K562 (cell line): ENCODE data around the gene OR5H2. TPM values are rescaled to one million over a fixed set of nuclear protein-coding genes. Genes with fewer than 3 reads are reported as not detected.

Experiments
- ATAC-seq: fragments of 200-7000 bp; cut with Tn5 transposase; 3 replicates; pipeline ENCODE4 v1.9.1; 2020; ENCODE audit warnings: moderate library complexity
- BruUV-seq: library from RNA; stranded (reverse); fragments of 400-500 nt; replicated peaks from 2 replicates; lab custom pipeline; 2021; lab: Mats Ljungman, UMichigan
- CTCF ChIA-PET: fragments of 300-600 bp; formaldehyde crosslinking; extraction: SDS; loops from one replicate; lab custom pipeline; 2021; ENCODE audit warnings: low intra/inter-chr PET ratio; lab: Yijun Ruan, JAX
- POLR2A ChIA-PET: fragments of 300-600, 350-650 bp; sonication (Branson Sonifier 250); formaldehyde crosslinking; extraction: SDS; loops from one replicate; lab custom pipeline; 2021; ENCODE audit warnings: antibody characterized with exemption, inconsistent platforms; lab: Yijun Ruan, JAX
- DNase-seq, 4 experiments: peaks; one replicate each; pipeline versions ENCODE4 v3.0.0 to v3.0.0-alpha.2; 2011 to 2018; ENCODE audit warnings: low spot score in 3 of 4, mixed read lengths in 3 of 4; ENCODE audit errors: extremely low read depth in 1 of 4
- FAIRE-seq: peaks from 2 replicates; lab custom pipeline; 2011; peaks lifted over from hg19 to GRCh38; lab: Jason Lieb, UNC
- H2AFZ ChIP-seq: 2 replicates; pipeline ENCODE4 v1.6.0; 2011; ENCODE audit warnings: low read depth, low read length, control low read depth, inconsistent platforms
- H3K27ac ChIP-seq: fragments of 200-600 bp; 3 replicates; pipeline ENCODE4 v1.8.0; 2011; ENCODE audit warnings: low read depth, mild to moderate bottlenecking, control low read depth, inconsistent platforms, low read length, moderate library complexity, mixed read lengths; ENCODE audit errors: extremely low read depth
- H3K27me3 ChIP-seq, 2 experiments: fragments of 300-600 bp in 1 of 2; 2 replicates in 1 of 2; 3 replicates in 1 of 2; pipeline versions ENCODE4 v1.6.0 to v1.8.0; 2011; ENCODE audit warnings: inconsistent platforms in 2 of 2, low read length in 2 of 2, mild to moderate bottlenecking in 1 of 2, mixed read lengths in 1 of 2, moderate library complexity in 1 of 2; ENCODE audit not compliant: control insufficient read depth in 2 of 2, insufficient read depth in 2 of 2
- H3K36me3 ChIP-seq: fragments of 300-600 bp; 3 replicates; pipeline ENCODE4 v1.8.0; 2011; ENCODE audit warnings: mild to moderate bottlenecking, low read length, inconsistent platforms; ENCODE audit not compliant: control insufficient read depth, insufficient read depth
- H3K4me1 ChIP-seq, 2 experiments: fragments of 200-600 bp in 1 of 2; replicated peaks in 1 of 2; 2 replicates in 1 of 2; 3 replicates in 1 of 2; pipeline versions ENCODE4 v1.5.1 to v1.8.0; 2011; ENCODE audit warnings: inconsistent platforms in 2 of 2, low read length in 2 of 2, mild to moderate bottlenecking in 1 of 2, mixed read lengths in 1 of 2, moderate library complexity in 1 of 2; ENCODE audit not compliant: control insufficient read depth in 2 of 2, insufficient read depth in 2 of 2
- H3K4me2 ChIP-seq: 2 replicates; pipeline ENCODE4 v1.6.1; 2011; ENCODE audit warnings: low read length, control low read depth, inconsistent platforms, mixed read lengths; ENCODE audit not compliant: insufficient read depth
- H3K4me3 ChIP-seq: fragments of 200-600 bp; sonication (generic), shearing (Covaris generic); 2 replicates; pipeline ENCODE4 v1.5.1; 2016; ENCODE audit warnings: control low read depth, inconsistent platforms
- H3K79me2 ChIP-seq: fragments of 200-600 bp; 3 replicates; pipeline ENCODE4 v1.8.0; 2011; ENCODE audit warnings: low read length, inconsistent platforms; ENCODE audit not compliant: control insufficient read depth, insufficient read depth
- H3K9ac ChIP-seq, 2 experiments: 2 replicates each; pipeline versions ENCODE4 v1.6.0 to v1.6.1; 2011; ENCODE audit warnings: low read depth in 2 of 2, low read length in 2 of 2, control low read depth in 1 of 2, inconsistent platforms in 1 of 2, mild to moderate bottlenecking in 1 of 2, mixed read lengths in 1 of 2; ENCODE audit not compliant: insufficient read depth in 1 of 2
- H3K9me1 ChIP-seq: one replicate; pipeline ENCODE4 v1.6.0; 2011; ENCODE audit warnings: inconsistent platforms, mild to moderate bottlenecking, low read length, moderate library complexity; ENCODE audit not compliant: control insufficient read depth, insufficient read depth
- H3K9me3 ChIP-seq: replicated peaks from 2 replicates; pipeline ENCODE4 v1.5.1; 2011; ENCODE audit warnings: low read depth, low read length, inconsistent platforms; ENCODE audit not compliant: control insufficient read depth, insufficient read depth
- H4K20me1 ChIP-seq: replicated peaks from 2 replicates; pipeline ENCODE4 v1.6.1; 2011; ENCODE audit warnings: low read length, inconsistent platforms, mixed read lengths; ENCODE audit not compliant: control insufficient read depth, insufficient read depth
- BCOR ChIP-seq: fragments of 450-650 bp; IDR thresholded peaks from 2 replicates; pipeline ENCODE4 v1.6.1; 2016
- CBX2 ChIP-seq: fragments of 200-600 bp; sonication (generic); IDR thresholded peaks from one replicate; pipeline ENCODE4 v1.6.1; 2012; ENCODE audit warnings: mild to moderate bottlenecking, low read length, inconsistent platforms; ENCODE audit not compliant: insufficient read depth, poor library complexity, severe bottlenecking
- DDX20 ChIP-seq: fragments of 450-650 bp; IDR thresholded peaks from 2 replicates; pipeline ENCODE4 v1.6.1; 2016; ENCODE audit warnings: missing genetic modification characterization, low read depth, mild to moderate bottlenecking, missing compliant biosample characterization, moderate library complexity
- HDAC1 ChIP-seq, 2 experiments: fragments of 450-650 bp; IDR thresholded peaks; 2 replicates each; pipeline ENCODE4 v1.6.1; 2016 to 2017; ENCODE audit warnings: inconsistent platforms in 1 of 2, mild to moderate bottlenecking in 1 of 2, moderate library complexity in 1 of 2
- MAFF ChIP-seq: IDR thresholded peaks from 2 replicates; pipeline ENCODE4 v1.6.1; 2012; ENCODE audit warnings: low read length, improper control_type of control experiment
- RBM17 ChIP-seq: fragments of 200-400 bp; formaldehyde crosslinking; IDR thresholded peaks from 2 replicates; pipeline ENCODE4 v1.6.1; 2017; ENCODE audit warnings: low read depth, mild to moderate bottlenecking, low read length, borderline replicate concordance
- RBM25 ChIP-seq: fragments of 200-400 bp; formaldehyde crosslinking; IDR thresholded peaks from 2 replicates; pipeline ENCODE4 v1.6.1; 2018; ENCODE audit warnings: low read length, low read depth, moderate library complexity; ENCODE audit not compliant: severe bottlenecking
- RCOR1 ChIP-seq, 2 experiments: IDR thresholded peaks; 2 replicates each; pipeline ENCODE4 v1.6.1; 2012; ENCODE audit warnings: low read depth in 2 of 2, low read length in 2 of 2, borderline replicate concordance in 1 of 2, improper control_type of control experiment in 1 of 2
- SMAD3 ChIP-seq: fragments of 450-650 bp; formaldehyde crosslinking; conservative IDR thresholded peaks from 2 replicates; pipeline ENCODE4 v1.4.0; 2020; ENCODE audit warnings: mild to moderate bottlenecking
- SMARCA5 ChIP-seq: fragments of 450-650 bp; IDR thresholded peaks from 2 replicates; pipeline ENCODE4 v1.6.1; 2016
- ZNF143 ChIP-seq: sonication (generic); formaldehyde crosslinking; IDR thresholded peaks from 2 replicates; pipeline ENCODE4 v1.9.0; 2022; ENCODE audit warnings: mild to moderate bottlenecking, missing genetic modification reagents
- ZNF75A ChIP-seq: fragments of 450-650 bp; formaldehyde crosslinking; IDR thresholded peaks from 2 replicates; pipeline ENCODE4 v1.4.0; 2020; ENCODE audit warnings: mild to moderate bottlenecking
- whole genome bisulfite sequencing: fragments of 100-300 bp; shearing (Covaris generic); methylation state at CpG from one replicate; pipeline ENCODE4 v1.1.6; 2016; ENCODE audit warnings: low coverage, mixed read lengths; ENCODE audit not compliant: insufficient coverage; ENCODE audit errors: missing lambda C conversion rate; 5-methylcytosine and 5-hydroxymethylcytosine counted together
- in situ Hi-C: fragments of 300-500 bp; cut with MboI; formaldehyde crosslinking; loops from 4 replicates; pipeline ENCODE4 v1.15.0; 2018; ENCODE audit warnings: inconsistent platforms, mixed read lengths
- intact Hi-C: fragments of 100-400 bp; cut with micrococcal nuclease; formaldehyde crosslinking; loops from 2 replicates; pipeline ENCODE4 v1.14.2; 2022
- polyA plus RNA-seq, 8 experiments: library from polyadenylated mRNA; depleted of rRNA in 4 of 8; stranded (reverse) in 5 of 8; unstranded in 3 of 8; fragments of >200 nt; fragmentation: Nextera tagmentation in 2 of 8; fragmentation: Illumina TruSeq in 1 of 8; extraction: Ambion mirVana in 2 of 8; extraction: Trizol in 1 of 8; gene quantifications; 2 replicates each; pipeline versions ENCODE4 v1.2.1 to v1.2.3, GENCODE V29; 2011 to 2014; ENCODE audit warnings: inconsistent platforms in 1 of 8, missing spikeins in 1 of 8
- total RNA-seq, 7 experiments: library from RNA; depleted of rRNA in 6 of 7; stranded (reverse); fragments of >200 nt in 6 of 7; fragmentation: Illumina TruSeq in 2 of 7; extraction: Trizol in 2 of 7; gene quantifications; 2 replicates each; pipeline versions ENCODE4 v1.2.1 to v1.2.3, GENCODE V29; 2011 to 2021; ENCODE audit warnings: low replicate concordance in 1 of 7
- TF ChIP-seq, protein P1 (sequence below): sonication (generic); formaldehyde crosslinking; IDR thresholded peaks from 2 replicates; pipeline ENCODE4 v1.8.0; 2023; ENCODE audit warnings: mild to moderate bottlenecking, missing genetic modification reagents
- TF ChIP-seq, protein P2 (sequence below): IDR thresholded peaks from 2 replicates; pipeline ENCODE4 v1.6.1; 2011; ENCODE audit not compliant: insufficient read length; ENCODE audit errors: extremely low read depth
- TF ChIP-seq, protein P3 (sequence below): sonication (generic); formaldehyde crosslinking; IDR thresholded peaks from 2 replicates; pipeline ENCODE4 v1.5.0; 2020; ENCODE audit warnings: missing genetic modification reagents
- TF ChIP-seq, protein P4 (sequence below): fragments of 200-400 bp; formaldehyde crosslinking; IDR thresholded peaks from 2 replicates; pipeline ENCODE4 v1.6.1; 2017; ENCODE audit warnings: mild to moderate bottlenecking, low read depth, low read length, moderate library complexity

Gene OR5H2
- total and polyA plus RNA-seq, 9 of the 15 experiments (the other 6 are each of a cell fraction or from before 2014, with no cell fraction given), result not detected

DNA sequence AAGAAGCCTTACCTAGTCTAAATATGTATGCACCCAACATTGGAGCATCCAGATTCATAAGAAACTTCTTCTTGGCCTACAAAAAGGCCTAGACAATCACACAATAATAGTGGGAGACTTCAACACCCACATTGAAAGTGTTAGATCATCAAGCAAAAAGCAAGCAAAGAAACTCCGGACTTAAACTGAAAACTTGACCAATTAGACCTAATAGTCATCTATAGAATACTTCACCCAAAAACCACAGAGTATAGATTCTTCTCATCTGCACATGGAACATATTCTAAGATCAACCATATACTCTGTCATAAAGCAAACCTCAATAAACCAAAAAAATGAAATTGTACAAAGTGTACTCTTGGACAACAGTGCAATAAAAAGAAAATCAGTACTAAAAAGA, 49.0 kb downstream of the OR5H2 start:
- Histone ChIP-seq H3K4me1 (no peaks in the 10 kb centered on the region), H3K36me3 (no peaks in the 10 kb centered on the region), H3K27ac (no peak overlapping the region), H3K4me3 (no peak overlapping the region), H3K4me2 (no peak overlapping the region), H2AFZ (no peak overlapping the region), H3K9me1 (no peaks in the 10 kb centered on the region), H3K9me3 (no peaks in the 10 kb centered on the region), H3K9ac (no peak overlapping the region), H3K27me3 (no peaks in the 10 kb centered on the region), H3K79me2 (no peaks in the 10 kb centered on the region), H4K20me1 (no peaks in the 10 kb centered on the region)
- POLR2A ChIA-PET, result no interaction called here
- CTCF ChIA-PET, result no interaction called here
- no peak for ATAC-seq
- FAIRE-seq, result no peak
- no peak for TF ChIP-seq ZNF75A (CRISPR knock-in tag)
- no peak for TF ChIP-seq RCOR1 (IDR thresholded peaks at IDR 0.05; ENCODE audit: borderline replicate concordance in 1 of 2, low read depth in 2 of 2, low read length in 2 of 2)
- TF ChIP-seq MAFF, result no peak
- TF ChIP-seq, protein P1, sequence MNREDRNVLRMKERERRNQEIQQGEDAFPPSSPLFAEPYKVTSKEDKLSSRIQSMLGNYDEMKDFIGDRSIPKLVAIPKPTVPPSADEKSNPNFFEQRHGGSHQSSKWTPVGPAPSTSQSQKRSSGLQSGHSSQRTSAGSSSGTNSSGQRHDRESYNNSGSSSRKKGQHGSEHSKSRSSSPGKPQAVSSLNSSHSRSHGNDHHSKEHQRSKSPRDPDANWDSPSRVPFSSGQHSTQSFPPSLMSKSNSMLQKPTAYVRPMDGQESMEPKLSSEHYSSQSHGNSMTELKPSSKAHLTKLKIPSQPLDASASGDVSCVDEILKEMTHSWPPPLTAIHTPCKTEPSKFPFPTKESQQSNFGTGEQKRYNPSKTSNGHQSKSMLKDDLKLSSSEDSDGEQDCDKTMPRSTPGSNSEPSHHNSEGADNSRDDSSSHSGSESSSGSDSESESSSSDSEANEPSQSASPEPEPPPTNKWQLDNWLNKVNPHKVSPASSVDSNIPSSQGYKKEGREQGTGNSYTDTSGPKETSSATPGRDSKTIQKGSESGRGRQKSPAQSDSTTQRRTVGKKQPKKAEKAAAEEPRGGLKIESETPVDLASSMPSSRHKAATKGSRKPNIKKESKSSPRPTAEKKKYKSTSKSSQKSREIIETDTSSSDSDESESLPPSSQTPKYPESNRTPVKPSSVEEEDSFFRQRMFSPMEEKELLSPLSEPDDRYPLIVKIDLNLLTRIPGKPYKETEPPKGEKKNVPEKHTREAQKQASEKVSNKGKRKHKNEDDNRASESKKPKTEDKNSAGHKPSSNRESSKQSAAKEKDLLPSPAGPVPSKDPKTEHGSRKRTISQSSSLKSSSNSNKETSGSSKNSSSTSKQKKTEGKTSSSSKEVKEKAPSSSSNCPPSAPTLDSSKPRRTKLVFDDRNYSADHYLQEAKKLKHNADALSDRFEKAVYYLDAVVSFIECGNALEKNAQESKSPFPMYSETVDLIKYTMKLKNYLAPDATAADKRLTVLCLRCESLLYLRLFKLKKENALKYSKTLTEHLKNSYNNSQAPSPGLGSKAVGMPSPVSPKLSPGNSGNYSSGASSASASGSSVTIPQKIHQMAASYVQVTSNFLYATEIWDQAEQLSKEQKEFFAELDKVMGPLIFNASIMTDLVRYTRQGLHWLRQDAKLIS (CRISPR knock-in tag), result no peak
- TF ChIP-seq DDX20 (tag), result no peak
- no peak for TF ChIP-seq RBM17
- TF ChIP-seq, protein P2, sequence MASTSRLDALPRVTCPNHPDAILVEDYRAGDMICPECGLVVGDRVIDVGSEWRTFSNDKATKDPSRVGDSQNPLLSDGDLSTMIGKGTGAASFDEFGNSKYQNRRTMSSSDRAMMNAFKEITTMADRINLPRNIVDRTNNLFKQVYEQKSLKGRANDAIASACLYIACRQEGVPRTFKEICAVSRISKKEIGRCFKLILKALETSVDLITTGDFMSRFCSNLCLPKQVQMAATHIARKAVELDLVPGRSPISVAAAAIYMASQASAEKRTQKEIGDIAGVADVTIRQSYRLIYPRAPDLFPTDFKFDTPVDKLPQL, result no peak
- no peak for TF ChIP-seq RBM25
- no peak for TF ChIP-seq SMARCA5
- no peak for TF ChIP-seq CBX2
- TF ChIP-seq, protein P3, sequence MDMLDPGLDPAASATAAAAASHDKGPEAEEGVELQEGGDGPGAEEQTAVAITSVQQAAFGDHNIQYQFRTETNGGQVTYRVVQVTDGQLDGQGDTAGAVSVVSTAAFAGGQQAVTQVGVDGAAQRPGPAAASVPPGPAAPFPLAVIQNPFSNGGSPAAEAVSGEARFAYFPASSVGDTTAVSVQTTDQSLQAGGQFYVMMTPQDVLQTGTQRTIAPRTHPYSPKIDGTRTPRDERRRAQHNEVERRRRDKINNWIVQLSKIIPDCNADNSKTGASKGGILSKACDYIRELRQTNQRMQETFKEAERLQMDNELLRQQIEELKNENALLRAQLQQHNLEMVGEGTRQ, result no peak
- TF ChIP-seq ZNF143 (CRISPR knock-in tag), result no peak
- no peak for TF ChIP-seq HDAC1 (IDR thresholded peaks at IDR 0.05)
- TF ChIP-seq SMAD3 (CRISPR knock-in tag), result no peak
- TF ChIP-seq BCOR, result no peak
- TF ChIP-seq, protein P4, sequence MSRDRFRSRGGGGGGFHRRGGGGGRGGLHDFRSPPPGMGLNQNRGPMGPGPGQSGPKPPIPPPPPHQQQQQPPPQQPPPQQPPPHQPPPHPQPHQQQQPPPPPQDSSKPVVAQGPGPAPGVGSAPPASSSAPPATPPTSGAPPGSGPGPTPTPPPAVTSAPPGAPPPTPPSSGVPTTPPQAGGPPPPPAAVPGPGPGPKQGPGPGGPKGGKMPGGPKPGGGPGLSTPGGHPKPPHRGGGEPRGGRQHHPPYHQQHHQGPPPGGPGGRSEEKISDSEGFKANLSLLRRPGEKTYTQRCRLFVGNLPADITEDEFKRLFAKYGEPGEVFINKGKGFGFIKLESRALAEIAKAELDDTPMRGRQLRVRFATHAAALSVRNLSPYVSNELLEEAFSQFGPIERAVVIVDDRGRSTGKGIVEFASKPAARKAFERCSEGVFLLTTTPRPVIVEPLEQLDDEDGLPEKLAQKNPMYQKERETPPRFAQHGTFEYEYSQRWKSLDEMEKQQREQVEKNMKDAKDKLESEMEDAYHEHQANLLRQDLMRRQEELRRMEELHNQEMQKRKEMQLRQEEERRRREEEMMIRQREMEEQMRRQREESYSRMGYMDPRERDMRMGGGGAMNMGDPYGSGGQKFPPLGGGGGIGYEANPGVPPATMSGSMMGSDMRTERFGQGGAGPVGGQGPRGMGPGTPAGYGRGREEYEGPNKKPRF, result no peak
- intact Hi-C loops, result no loop called here
- DNase-seq, result no peak
- in situ Hi-C loops, result loop anchor here (5.0 kb wide), 1 partner anchor 289 kb away; no protein-coding TSS in a partner anchor
- BruUV-seq, result no TSS peak
- WGBS, result 0% methylated on average over 1 of the region's 1 CpG
